Peyer's patch (tissue), 4 donors: ENCODE data around the gene PACSIN1.

Experiments
- CTCF ChIP-seq, 6 experiments: fragments of 450-650 bp in 4 of 6; fragments of 200-600 bp in 2 of 6; sonication (generic) in 1 of 6; IDR thresholded peaks; one replicate each; pipeline ENCODE4 v1.5.1; 2017 to 2019; ENCODE audit warnings: antibody characterized with exemption in 6 of 6, mild to moderate bottlenecking in 3 of 6, moderate library complexity in 1 of 6
- POLR2A ChIP-seq, 2 donors: fragments of 450-650 bp; IDR thresholded peaks; one replicate each; pipeline ENCODE4 v1.5.1; 2017; ENCODE audit warnings: antibody characterized with exemption in 2 of 2, mild to moderate bottlenecking in 2 of 2, moderate library complexity in 2 of 2

GRCh38 chr6:34519971-34520644 is 54.2 kb downstream of the PACSIN1 start:
- TF ChIP-seq CTCF (IDR thresholded peaks at IDR 0.05) = no peak
- TF ChIP-seq POLR2A (IDR thresholded peaks at IDR 0.05) = no peak
